Upper lobe of left lung (tissue), 4 donors: ENCODE measurements around the gene NXPH1.

Source experiments
- CTCF ChIP-seq, 6 experiments: fragments of 450-650 bp in 4 of 6; fragments of 200-600 bp in 2 of 6; sonication (generic) in 2 of 6; IDR thresholded peaks; one replicate each; pipeline ENCODE4 v1.5.1; 2016 to 2019; ENCODE audit warnings: antibody characterized with exemption in 6 of 6
- EP300 ChIP-seq, 4 donors: sonication (generic); formaldehyde crosslinking; IDR thresholded peaks; one replicate each; pipeline ENCODE4 v1.5.1; 2017; ENCODE audit warnings: antibody characterized with exemption in 4 of 4, control low read depth in 2 of 4
- POLR2AphosphoS5 ChIP-seq, 2 donors: sonication (generic); formaldehyde crosslinking; IDR thresholded peaks; one replicate each; pipeline ENCODE4 v1.5.1; 2017; ENCODE audit warnings: antibody characterized with exemption in 2 of 2

GRCh38 chr7:8536431-8536830 is 103.0 kb downstream of the NXPH1 start:
- no peak for TF ChIP-seq EP300 (IDR thresholded peaks at IDR 0.05)
- TF ChIP-seq CTCF (IDR thresholded peaks at IDR 0.05) = no peak
- no peak for TF ChIP-seq POLR2AphosphoS5 (IDR thresholded peaks at IDR 0.05)
